NCI-H748 (cell line): ENCODE measurements around the gene SHH.
A peak's percentile ranks its signal among the peaks of the same experiment; 100 is the strongest.

ENCODE experiments used
- DNase-seq: peaks from one replicate; lab custom pipeline; 2025; ENCODE audit not compliant: unreplicated experiment; lab: John Stamatoyannopoulos, UW

SHH gene

GRCh38 chr7:155794196-155794595, 18.1 kb downstream of the SHH start:
- DNase-seq, result no peak

GRCh38 chr7:155793720-155794119, 18.5 kb downstream of the SHH start:
- no peak for DNase-seq

GRCh38 chr7:155792999-155793560, 19.2 kb downstream of the SHH start:
- DNase-seq, result no peak

DNA sequence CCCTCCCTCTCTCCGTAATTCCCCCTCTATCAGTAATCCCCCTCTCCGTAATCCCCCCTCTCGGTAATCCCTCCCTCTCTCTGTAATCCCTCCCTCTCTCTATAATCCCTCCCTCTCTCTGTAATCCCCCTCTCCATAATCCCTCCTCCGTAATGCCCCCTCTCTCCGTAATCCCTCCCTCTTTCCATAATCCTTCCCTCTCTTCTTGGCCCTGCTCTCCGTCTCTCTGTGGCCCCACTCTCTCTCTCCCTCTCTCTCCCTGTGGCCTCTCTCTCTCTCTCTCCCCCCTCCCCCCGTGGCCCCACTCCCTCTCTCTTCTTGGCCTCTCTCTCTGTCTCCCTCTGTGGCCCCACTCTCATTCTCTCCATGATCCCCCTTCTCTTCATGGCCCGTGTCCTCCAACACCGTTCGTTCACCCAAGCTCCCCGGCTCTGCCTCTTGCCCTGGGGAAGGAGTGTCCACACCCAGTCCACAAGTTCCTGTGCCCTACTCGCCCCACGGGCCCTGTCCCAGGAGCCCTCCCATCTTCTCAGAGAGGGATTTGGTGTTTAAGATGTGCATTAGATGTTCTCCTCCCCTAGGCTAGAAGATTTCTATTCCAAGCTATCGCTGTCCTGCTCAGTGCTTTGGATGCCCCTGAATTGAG, 19.8 kb downstream of the SHH start:
- DNase-seq, result no peak

GRCh38 chr7:155791836-155792235, 20.4 kb downstream of the SHH start:
- no peak for DNase-seq

GRCh38 chr7:155791214-155791737, 21.0 kb downstream of the SHH start:
- no peak for DNase-seq

GRCh38 chr7:155790666-155791065, 21.6 kb downstream of the SHH start:
- DNase-seq, result peak; percentile 6

DNA sequence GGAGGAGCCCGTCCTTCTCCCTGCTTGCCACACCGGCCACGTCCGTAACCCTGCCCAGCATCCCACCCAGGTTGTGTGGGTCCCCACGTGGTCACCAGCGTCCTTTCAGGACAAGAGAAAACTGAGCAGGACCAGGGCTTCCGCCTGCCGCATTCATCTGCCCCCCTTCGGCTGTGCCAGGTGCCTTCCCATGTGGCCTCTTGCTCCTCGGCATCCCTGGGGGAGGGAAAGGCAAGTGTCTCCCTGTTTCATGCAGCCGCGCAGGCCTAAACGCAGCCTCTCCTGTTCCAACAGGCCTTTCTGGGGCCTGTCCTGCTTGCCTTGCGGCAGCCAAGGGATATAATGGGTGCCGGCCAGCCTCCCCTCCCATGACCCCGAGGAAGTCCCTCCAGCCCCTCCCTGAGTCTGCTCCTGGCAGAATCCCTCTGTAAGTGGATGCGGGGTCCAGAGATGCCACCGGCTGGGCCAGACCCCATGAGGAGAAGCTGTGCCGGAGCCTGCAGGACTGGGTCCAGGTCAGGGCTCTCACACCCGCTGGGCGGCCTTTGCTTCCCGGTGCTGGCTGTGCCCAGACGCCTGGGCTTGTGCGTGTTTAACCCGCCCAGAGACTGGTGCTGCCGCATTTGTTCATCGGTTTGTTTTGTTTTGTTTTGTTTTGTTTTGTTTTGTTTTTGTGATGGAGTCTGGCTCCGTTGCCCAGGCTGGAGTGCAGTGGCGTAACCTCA, 23.1 kb downstream of the SHH start:
- DNase-seq, result no peak

- DNase-seq, result no peak
Observed at GRCh38 chr7:155788616-155789000, 23.7 kb downstream of the SHH start.

DNA sequence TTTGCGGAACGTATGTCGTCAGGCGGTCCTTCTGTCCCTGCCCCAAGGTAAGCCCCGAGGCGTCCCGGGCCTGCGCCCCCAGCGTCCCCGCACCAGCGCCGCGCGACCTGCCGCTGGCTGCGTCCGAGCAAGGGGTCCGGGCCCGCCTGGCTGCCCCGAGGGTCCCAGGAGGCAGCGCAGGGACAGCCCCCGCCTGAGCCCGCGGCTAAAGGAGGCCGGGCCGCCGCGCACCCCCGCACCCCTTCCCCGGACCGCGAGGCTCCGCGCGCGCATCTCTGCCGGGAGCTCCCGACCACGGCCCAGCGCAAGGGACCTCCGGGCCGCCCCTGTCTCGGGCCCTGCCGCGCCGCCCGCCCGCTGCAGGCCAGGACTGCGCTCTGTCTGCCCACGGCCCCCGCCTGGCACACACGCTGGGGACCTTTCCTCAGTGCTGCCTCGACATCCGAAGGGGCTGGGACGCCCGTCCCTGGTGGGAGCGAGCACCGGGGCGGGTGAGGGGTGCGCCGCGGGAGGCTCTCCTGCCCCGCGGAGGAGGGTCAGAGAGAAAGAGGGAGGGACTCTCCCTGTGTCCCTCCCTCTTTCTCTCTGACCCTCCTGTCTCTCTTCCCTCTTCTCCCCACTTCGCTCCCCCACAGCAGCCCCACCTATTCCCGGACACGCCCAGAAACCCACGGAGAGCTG, 25.0 kb downstream of the SHH start:
- peak; percentile 59 for DNase-seq

DNA sequence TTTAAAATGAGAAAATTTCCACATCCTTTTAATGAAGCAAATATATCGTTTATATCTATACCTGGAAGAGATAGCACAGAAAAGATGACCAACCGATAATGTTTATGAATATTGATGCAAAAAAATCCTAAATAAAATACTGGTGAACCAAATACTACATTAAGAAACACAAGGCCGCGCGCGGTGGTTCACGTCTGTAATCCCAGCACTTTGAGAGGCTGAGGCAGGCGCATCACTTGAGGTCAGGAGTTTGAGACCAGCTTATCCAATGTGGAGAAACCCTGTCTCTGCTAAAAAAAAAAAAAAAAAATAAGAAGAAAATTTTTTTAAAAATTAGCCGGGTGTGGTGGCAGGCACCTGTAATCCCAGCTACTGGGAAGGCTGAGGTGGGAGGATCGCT, 25.8 kb downstream of the SHH start:
- DNase-seq, result no peak

DNA sequence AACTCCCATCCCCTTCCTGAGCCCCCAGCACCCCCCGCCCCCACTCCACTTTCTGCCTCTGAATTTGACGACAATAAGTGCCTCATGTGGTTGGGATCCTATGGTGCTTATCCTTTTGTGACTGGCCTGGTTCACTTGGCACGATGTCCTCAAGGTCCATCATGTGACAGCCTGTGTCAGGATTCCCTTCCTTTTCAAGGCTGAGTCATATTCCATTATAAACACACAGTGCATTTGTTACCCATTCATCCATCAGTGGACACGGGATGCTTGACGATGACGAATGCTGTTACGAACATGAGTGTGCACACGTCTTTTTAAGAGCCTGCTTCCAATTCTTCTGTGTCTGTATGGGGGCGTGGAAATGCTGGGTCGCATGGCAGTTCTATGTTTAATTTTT, 26.7 kb downstream of the SHH start:
- DNase-seq, result no peak

GRCh38 chr7:155782466-155782865, 29.8 kb downstream of the SHH start:
- no peak for DNase-seq

GRCh38 chr7:155781433-155781832, 30.8 kb downstream of the SHH start:
- DNase-seq, result no peak

- DNase-seq, result no peak
Observed at GRCh38 chr7:155780884-155781283, 31.4 kb downstream of the SHH start.

- no peak for DNase-seq
Observed at GRCh38 chr7:155778349-155778748, 33.9 kb downstream of the SHH start.

DNA sequence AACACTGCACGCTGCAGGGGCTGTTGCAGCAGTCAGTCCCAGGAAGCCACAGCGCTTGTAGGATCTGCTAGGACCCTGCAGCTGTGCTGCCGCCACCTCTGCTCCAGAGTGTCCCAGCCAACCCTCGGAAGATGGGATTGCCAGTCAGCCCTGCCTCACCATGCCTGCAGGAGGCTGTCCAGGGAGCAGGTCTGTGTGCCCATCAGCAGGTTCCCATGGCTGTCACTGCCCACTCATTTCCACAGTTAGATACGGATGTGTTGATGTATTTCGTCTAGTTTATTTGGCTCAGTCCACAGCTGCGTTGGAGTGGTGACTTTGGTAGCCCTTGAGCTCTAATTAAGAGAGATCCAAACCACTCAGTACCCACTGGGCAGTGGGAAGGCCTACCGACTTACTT, 35.7 kb downstream of the SHH start:
- no peak for DNase-seq

- DNase-seq, result no peak
Observed at GRCh38 chr7:155775691-155776090, 36.6 kb downstream of the SHH start.

DNA sequence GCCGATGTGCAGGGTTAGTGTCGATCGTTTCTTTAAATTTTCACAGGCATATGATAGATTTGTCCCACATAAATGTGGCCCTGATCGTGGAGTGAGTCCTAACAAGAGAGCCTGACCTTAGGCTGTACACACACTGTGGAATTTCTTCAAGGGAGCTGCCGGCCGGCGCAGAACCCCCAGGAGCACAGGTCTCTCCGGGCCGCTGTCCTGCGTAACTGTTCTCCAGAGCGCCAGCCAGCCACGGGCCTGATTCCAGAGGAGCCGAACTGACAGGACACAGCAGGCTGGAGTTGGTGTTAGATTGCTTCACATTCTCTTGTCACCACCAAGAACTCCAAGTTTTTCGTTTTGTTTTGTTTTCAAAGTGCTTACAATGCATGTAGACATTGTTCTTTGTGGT, 37.3 kb downstream of the SHH start:
- DNase-seq, result no peak

DNA sequence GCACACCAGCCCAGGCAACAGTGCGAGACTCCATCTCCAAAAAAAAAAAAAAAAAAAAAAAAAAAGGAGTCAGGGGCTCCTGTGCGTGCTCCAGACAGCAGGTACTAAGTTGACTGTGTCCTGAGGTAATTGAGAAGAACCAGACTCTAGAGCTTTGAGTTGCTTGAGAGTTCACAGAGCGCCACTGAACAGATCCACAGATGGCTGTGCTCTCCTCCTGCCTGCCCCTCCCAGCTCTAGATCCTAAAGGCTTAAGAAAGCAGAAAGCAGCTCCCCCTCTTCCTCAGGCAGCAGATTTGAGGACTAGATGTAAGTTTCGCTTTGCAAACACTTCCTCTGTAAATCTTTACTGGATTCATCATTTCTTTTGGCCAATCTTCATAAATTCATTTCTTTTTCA, 38.7 kb downstream of the SHH start:
- DNase-seq, result no peak

GRCh38 chr7:155770241-155770640, 42.0 kb downstream of the SHH start:
- no peak for DNase-seq

GRCh38 chr7:155769701-155770100, 42.6 kb downstream of the SHH start:
- DNase-seq, result no peak
